ENCODE data around the gene ME1.

The ME1 gene

DNA sequence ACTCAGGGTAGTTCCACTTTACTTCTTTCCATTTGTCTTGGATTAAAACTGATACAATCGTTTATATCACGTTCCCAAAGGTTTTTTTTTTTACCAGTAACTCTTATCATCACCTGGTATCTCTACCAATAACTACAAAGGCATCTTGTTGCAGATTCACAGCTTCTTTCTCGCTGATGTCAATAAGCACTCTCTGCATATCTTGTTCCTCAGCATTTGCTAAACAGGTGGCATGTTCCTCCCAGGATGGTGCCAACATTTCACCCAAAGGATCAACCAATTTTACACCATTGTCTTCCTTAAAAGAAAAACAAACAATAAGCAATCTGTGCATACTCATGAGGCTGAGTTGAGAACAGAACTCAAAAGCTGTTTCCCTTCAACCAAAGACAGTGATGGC, 242.3 kb downstream of the ME1 start:
- DNase-seq = no peak

DNA sequence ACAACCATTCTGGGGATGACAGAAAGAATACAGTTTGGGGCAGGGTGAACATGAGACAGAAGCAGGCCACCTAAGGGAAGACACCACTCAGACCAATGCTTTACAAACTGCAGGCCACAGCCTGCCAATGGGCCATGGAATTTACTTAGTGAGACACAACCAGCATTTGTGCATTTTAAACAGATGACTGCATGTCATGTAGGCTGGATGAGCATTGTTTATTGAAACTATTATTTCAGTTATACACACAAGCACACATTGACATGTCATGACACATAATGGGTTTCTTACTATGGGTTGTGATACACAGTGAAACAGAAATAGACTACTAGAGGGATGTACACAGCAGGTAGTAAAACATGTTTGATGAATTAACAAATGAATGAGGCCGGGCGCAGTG, 245.8 kb downstream of the ME1 start:
- no peak for DNase-seq

DNA sequence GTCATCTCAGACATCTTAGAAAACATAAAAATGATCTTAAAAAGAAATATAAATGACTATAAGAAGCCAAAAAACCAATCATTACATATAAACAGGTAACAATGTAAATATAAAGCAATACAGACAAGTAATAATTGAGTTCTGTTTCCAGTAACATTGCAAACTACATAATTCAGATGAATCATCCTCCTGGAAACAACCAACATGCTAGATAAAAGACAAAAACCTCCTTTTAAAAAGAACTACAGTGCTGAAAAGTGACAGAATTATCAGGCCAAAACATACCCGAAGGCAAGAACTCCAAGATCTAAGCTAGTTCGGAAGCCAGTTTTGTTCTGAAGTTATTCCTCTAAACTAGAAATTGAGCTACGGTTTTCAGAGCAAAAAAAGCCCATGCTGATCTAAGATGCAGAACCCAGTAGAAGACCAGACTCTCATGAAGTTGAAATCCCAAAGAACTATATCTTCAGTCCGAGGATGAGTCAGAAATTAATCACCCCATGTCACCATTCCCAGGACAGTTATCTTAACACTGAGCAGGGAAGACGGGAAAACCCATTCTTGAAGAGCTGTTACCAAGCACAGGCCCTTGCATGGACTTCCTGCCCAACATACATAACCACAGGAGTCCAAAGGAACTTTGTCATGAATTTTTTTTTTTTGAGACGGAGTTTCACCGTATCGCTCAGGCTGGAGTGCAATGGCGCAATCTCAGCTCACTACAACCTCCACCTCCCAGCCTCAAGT, 247.6 kb downstream of the ME1 start:
- DNase-seq = no peak

DNA sequence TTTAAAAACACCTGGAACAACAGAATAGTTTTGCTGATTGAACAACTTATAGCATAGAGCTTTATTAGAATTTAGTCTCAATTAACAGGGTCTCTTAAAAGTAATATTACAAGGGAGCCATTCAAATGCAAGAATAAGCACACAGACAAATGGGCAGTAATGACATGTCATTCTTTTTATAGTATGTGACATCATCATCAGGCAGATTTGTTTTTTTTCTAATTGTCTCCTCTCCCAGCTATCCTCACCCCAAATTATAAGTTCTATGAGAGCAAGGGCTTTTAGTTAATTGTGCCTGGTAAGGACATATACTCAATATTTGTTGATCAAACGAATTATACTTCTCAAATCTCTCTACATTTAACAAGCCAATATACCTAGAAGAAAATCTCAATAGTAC, 248.7 kb downstream of the ME1 start:
- DNase-seq = no peak

GRCh38 chr6:83180426-83180950, 250.4 kb downstream of the ME1 start:
- DNase-seq = no peak

DNA sequence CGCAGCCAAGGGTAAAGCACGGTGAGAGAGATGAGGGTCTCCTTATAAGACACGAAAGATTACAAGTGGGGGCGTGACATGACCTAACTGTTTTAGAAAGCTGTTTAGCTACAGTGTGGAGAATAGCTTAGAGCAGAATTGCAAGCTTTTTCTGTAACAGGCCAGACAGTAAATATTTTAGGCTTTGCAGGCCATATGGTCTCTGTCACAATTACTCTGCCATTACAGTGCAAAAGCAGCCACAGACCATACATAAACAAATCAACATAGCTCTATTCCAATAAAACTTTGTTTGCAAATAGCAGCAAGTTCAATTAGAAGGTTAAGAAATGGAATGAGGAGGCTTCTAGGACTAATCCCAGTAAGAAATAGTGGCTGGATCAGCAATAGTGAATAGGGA, 254.6 kb downstream of the ME1 start:
- DNase-seq = no peak

GRCh38 chr6:83169511-83169910, 261.3 kb downstream of the ME1 start:
- DNase-seq = no peak

DNA sequence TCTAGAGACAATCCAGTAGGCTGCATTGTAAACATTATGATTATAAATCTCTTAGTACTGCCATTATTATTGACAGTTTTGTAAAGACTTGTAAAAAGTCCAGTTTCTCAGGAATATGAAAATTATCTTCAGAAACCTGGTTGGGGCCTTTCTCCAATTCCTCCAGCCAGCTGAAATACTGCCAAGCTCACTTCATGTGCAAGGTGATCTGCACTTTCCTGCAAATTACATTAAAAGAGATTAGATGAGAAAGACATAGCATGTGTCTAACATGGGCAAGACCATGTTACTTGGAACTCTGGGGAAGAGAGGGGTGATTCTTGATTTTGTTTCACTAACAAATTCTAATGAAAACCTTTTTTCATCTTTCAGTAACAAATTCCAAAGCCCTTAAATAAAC, 261.7 kb downstream of the ME1 start:
- DNase-seq = no peak

DNA sequence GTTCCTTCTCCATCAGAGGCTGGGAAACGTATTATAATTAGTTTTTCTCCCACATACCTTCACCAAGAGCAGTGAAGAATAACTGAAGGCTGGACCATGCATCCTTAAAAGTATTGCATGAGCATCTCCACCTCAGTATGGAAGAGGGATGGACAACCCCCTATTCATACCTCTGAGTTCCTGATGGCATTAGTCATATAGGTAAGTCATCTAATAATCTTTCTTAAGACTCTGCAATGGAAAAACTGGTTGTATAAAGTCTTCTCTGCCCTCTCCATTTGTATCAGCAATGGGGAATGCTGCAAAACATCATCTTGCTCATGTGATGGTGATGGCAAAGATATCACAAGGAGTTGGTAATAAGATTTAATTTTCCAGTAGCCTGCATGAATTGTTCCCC, 262.3 kb downstream of the ME1 start:
- no peak for DNase-seq

DNA sequence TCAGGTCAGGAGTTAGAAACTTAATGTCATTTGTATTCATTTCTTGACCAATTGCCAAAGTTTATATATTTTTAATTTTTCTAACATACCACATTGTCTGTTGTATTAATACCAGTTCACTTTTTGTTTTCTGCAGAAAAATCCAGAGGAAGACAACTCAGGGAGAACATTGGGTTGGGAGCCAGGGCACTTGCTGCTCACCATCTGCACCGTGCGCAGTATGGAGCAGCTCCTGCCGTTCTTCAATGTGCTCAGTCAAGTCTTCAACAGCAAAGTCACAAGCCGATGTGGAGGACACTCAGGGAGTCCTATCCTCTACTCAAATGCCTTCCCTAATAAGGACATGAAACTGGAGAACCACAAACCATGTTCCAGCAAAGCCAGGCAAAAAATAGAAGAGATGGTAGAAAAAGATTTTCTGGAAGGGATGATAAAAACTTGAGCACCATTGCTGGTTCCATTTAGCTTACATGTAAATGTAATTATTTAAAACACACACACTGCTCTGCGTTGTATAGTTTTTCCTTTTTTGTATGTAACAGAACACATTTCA, 263.0 kb downstream of the ME1 start:
- no peak for DNase-seq
